ENCODE results near the gene CCDC12. TPM values are rescaled to one million over a fixed set of nuclear protein-coding genes. Genes with fewer than 3 reads are reported as not detected.
A peak's percentile ranks its signal among the peaks of the same experiment; 100 is the strongest.

The CCDC12 gene
- total and polyA plus RNA-seq, 9 of the 15 experiments (the other 6 are each of a cell fraction or from before 2014, with no cell fraction given), result 8.9 to 201 (median 86.9) TPM

DNA sequence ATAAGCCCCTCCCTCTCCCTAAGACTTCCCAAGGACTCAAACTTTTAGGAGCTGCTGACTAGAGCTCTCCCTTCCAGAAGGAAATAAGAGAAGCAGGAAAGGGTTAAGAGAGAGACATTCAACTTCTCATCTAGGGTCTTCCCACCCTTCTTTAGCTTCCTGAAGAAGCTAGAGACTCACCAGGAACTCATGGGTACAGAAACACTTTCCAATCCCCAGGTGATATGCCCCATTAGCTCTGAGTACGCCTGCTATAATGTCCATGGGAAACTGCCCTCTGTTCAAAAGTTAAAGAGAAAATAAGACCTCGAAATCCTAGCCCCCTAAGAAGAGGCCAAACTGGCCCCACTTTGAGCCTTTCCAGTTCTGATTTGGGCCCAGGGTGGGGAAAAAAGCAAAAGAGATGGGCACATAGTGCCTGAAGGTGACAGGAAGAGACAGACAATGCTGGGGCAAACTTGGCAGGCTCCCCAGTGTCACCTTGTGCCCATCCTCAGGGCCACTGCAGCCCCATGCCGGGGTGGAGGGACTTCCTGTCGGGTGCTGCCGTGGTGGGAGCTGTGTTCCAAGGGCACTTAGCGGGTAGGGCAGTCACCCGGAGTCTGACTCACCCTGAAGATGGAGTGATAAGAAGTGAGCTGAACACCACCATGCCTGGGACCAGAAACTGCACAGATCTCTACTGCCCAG lies 29.5 kb downstream of the CCDC12 start (continued):
- TF ChIP-seq, protein P1, sequence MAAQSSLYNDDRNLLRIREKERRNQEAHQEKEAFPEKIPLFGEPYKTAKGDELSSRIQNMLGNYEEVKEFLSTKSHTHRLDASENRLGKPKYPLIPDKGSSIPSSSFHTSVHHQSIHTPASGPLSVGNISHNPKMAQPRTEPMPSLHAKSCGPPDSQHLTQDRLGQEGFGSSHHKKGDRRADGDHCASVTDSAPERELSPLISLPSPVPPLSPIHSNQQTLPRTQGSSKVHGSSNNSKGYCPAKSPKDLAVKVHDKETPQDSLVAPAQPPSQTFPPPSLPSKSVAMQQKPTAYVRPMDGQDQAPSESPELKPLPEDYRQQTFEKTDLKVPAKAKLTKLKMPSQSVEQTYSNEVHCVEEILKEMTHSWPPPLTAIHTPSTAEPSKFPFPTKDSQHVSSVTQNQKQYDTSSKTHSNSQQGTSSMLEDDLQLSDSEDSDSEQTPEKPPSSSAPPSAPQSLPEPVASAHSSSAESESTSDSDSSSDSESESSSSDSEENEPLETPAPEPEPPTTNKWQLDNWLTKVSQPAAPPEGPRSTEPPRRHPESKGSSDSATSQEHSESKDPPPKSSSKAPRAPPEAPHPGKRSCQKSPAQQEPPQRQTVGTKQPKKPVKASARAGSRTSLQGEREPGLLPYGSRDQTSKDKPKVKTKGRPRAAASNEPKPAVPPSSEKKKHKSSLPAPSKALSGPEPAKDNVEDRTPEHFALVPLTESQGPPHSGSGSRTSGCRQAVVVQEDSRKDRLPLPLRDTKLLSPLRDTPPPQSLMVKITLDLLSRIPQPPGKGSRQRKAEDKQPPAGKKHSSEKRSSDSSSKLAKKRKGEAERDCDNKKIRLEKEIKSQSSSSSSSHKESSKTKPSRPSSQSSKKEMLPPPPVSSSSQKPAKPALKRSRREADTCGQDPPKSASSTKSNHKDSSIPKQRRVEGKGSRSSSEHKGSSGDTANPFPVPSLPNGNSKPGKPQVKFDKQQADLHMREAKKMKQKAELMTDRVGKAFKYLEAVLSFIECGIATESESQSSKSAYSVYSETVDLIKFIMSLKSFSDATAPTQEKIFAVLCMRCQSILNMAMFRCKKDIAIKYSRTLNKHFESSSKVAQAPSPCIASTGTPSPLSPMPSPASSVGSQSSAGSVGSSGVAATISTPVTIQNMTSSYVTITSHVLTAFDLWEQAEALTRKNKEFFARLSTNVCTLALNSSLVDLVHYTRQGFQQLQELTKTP (IDR thresholded peaks at IDR 0.05; ENCODE audit: low read depth in 1 of 2, partially characterized antibody in 2 of 2), result no peak
- TF ChIP-seq KAT7 (CRISPR knock-in tag; IDR thresholded peaks at IDR 0.05; ENCODE audit: borderline replicate concordance) (0 out of 2 replicates have a peak, but pooled peaks have one; percentile 50), ZFP36 (IDR thresholded peaks at IDR 0.05; ENCODE audit: low read depth, low read length, partially characterized antibody) (peak; percentile 11), NFRKB (IDR thresholded peaks at IDR 0.05; ENCODE audit: low read depth) (no peak), SMAD4 (CRISPR knock-in tag; conservative IDR thresholded peaks at IDR 0.05) (peak; percentile 79), MEF2D (tag; conservative IDR thresholded peaks at IDR 0.05; ENCODE audit: low read depth) (peak; percentile 16; the same call in 1 of the 2 replicates), NR3C1 (CRISPR knock-in tag; IDR thresholded peaks at IDR 0.05) (no peak), ZBTB17 (CRISPR knock-in tag; IDR thresholded peaks at IDR 0.05) (peak; percentile 68; the same call in 1 of the 2 replicates), SAP30 (IDR thresholded peaks at IDR 0.05; ENCODE audit: borderline replicate concordance, insufficient read depth, low read depth, low read length, poor library complexity, severe bottlenecking) (no peak)
- TF ChIP-seq, protein P2, sequence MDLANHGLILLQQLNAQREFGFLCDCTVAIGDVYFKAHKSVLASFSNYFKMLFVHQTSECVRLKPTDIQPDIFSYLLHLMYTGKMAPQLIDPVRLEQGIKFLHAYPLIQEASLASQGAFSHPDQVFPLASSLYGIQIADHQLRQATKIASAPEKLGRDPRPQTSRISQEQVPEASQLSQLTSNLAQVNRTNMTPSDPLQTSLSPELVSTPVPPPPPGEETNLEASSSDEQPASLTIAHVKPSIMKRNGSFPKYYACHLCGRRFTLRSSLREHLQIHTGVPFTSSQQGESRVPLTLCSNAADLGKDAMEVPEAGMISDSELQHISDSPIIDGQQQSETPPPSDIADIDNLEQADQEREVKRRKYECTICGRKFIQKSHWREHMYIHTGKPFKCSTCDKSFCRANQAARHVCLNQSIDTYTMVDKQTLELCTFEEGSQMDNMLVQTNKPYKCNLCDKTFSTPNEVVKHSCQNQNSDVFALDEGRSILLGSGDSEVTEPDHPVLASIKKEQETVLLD (IDR thresholded peaks at IDR 0.05), result 0 out of 2 replicates have a peak, but pooled peaks have one; percentile 53
